ENCODE measurements around the gene MYH9.

Gene MYH9

DNA sequence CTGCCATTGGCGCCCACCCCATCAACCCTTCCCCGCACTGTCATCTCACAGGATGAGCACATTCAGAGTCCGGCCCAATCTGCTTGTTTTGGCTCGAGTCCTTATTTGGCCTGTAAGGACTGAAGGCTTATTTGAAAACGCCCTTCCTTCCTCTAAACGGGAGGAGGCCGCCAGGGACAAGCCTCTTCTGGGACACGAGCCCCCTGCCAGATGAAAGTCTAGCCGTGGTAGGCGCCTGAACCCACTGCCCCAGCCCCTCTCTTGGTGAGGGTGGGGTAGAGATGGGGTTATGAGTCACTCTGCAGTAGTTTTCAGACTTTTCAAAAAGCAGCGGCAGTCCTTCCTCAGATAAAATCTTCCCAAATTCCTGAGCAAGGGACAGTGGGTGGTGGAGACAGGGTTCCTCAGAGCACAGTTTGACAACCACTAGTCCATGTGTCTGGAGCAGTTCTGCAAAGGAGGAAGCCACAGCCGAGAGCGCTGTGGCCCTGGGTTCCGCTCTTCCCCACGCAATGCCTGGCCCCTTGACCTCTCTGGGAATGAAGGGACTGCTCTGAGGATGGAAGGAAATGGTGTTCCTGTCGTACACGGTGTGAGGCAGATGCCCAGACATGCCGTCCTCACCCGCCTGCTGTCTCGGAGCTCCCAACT is 57.0 kb downstream of the MYH9 start:
- no peak for DNase-seq (ENCODE audit: low spot score)

DNA sequence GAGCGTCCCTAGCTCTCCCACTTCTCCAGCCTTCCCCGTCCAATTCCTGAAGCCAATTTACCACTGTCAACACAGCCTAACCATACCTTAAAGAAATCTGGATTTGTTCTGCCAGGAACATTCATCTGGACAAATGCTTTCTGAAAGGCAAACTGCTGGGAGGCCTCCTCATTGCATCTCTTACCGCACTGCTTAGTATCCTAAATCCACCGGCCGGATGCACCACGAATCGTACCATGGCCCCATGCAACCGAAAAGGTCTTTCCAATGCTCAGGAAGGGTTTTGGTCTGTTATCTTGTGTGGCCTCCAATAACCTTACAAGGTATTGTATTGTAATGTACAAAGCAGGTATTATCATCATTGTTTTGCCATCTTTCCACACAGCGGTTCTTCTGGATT is 57.6 kb downstream of the MYH9 start:
- no peak for DNase-seq (ENCODE audit: low spot score)

DNA sequence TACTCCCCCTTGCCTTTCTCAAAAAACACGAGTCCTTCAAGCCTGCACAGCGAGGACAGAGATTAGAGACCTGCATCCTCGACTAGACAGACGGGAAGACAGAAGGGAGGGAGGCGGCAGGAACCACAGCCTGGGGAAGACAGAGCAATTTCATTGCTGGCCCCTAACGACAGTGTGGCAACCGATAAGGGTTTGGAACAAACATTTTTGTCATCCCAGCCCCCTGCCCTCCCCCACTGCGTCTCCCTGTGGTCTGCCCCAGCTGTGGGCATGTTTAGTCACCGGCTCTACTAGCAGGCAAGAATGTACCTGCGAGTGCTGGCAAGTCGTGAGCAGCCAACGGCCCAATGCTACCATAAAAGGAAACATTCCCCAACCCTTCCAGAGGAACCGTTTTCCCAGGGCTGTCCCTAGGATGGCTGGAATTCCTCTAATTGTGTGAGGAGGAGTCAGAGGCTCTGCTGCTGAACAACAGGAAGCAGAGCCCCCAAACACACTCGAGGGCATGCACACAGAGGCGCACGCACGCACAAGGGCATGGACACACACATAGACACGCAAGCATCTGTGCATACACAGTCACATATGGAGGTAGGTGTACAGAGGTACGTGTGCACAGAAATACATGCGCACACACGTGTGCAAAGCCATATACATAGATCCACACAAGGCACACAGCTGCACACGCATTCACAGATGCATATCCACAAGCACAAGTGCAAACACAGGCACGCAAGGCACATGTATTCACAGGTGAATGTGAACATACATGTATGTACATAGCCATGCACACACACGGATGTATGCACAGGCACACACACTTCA is 58.3 kb downstream of the MYH9 start:
- DNase-seq (ENCODE audit: low spot score), result peak; percentile 99

DNA sequence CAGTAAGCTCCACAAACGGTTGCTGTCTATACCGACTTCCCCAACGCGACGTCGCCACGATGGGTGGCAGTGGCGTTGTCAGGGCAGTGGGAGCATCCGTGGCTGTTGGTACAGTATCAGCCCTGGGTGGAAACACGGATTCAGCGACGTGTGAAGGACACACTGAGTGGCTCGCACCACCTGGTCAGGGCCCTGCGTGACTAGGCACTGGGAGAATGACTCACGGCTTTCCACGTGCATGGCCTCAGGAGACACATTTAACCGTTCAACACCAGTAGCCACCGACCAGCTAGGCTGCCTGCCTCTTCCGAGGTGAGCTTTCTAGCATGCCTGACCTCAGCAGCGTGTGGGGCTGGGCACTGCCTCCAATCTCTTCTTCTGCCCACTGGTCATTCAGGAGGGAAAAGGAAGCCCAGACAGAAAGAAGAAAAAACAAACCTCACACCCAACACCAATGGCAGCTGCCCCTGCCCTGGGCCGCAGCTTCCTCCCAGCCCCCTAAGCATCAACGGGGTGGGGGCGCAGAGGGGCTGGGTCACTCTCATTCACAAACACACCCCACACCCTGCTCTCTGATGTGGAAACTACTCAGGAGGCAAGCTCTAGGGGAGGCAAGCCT is 59.0 kb downstream of the MYH9 start:
- peak; percentile 83 for DNase-seq (ENCODE audit: low spot score)

DNA sequence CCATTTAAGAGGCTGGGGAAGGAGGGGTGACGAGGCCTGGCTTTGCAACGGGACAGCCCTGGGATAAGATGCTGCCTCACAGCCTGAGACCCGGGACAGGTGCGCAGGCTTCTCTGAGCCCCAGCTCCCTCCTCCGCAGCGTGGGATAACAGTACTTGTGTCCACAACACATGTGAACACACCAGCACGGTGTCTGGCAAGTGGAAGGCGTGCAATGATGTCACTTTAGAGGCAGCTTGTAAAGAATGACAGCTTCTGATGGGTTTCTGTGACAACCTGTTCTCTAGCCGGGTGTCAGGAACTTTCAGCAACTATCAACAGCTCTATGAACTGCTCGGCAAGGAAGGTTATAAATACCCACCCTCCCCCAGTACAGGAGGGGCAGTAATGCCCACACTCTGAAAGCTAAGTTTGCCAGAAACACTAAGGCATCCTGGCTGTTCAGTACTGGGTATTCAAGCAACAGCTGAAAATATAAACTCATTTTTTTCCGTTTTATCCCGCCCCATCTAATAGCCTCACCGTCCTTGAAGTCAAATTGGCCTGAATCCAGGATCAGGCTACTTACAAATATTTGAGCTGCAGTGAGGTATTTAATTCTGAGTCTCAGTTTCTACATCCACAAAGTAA is 59.7 kb downstream of the MYH9 start:
- DNase-seq (ENCODE audit: low spot score), result no peak

DNA sequence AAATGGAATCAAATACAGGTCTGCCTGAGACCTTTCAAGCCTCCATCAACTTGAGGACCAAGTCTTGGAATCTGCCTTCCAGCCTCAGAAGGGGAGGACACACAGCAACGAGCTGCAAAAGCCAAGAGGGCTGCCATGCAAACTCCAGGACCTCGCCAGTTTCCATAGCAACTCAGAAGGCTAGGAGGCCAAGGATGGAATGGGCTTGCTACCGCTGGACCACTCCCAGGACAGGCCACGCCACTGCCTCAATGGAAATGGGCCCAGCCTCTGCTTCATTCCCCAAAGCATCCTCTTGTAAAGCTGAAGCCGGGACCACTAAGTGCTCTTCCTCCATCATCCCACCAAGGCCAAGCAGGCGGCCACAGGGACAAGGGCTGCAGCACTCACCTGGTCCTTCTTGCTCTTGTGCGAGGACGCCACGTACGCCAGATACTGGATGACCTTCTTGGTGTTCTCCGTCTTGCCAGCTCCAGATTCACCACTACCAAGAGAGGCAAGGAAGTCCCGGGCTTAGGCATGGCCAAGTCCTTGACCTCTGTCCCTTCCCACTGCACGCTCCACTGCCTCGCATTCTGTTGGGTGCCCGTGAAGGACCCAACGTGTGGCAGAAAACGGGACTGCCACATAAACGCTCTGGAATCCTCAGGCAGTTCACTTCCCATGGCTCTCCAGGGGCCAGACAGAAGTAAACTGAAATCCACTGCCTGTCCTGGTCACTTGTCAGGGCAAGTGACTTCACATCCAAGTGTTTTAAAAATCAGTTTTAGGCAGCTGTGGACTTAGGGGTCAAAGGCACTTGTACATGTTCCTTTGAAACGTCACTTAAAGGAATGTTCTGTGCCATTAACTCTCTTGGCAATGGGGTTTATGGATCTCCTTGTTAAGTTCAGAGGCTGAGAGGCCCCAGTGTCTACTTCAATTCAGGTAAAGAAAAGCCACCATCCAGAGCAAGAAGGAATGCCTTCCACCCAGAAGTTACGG is 61.3 kb downstream of the MYH9 start:
- no peak for DNase-seq (ENCODE audit: low spot score)

DNA sequence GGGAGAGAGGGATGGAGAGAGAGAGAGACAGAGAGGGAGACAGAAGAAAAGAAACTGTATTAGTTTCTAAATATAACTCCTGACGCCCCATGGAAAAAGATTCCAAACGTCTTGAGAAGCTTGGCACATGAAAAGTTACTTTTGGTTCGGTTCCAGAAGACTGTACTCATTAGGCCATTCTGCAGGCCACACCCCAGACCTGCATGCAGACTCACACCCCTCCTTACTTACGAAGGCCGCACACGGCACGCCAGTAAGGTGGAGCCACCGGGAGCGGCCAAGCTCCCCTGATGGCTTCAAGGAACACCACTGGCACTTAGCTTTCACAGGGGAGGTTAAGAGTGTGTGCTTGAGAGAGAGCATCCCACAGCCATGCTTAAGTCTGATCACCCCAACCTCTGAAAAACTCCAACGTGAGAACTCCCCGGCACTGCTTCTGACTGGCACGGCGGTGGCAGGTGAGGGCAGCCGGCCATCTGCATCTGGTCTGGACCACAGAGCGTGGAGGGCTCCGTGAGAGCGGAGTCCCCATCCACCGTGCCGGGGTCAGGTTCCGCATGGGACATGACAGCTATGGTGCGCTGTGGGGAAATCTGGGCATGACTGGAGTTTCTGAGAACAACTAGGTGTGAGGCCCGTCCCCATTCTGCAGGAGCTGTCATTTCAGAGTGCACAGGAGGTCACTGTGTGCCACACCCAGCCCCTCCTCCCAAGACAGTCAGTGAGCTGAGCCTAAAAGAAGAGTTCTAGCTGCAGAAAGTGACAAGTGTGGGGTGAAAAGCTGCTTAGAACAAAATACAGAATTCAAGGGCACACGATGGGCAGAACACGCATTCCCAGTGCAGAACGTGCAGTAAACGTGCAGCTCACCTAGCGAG is 62.4 kb downstream of the MYH9 start:
- DNase-seq (ENCODE audit: low spot score), result no peak

DNA sequence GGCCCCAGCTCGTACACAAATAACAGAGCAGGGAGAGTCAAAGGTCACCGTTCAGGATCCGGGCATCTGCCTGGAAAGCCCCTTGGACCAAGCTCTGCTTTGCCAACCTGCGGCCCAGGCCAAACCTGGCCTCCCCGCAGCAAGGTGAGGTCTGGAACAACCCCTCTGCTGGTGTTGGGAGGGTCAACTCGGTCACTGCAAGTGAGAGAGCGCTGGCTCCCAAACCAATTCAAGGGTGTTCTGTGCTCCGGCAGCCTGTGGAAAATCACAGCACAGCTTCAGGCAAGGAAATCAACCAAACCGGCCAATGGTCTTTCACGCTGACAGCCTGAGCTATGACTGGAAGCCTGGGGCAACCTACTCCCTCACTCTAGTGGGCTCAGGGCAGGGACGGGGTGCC is 63.4 kb downstream of the MYH9 start:
- no peak for DNase-seq (ENCODE audit: low spot score)

DNA sequence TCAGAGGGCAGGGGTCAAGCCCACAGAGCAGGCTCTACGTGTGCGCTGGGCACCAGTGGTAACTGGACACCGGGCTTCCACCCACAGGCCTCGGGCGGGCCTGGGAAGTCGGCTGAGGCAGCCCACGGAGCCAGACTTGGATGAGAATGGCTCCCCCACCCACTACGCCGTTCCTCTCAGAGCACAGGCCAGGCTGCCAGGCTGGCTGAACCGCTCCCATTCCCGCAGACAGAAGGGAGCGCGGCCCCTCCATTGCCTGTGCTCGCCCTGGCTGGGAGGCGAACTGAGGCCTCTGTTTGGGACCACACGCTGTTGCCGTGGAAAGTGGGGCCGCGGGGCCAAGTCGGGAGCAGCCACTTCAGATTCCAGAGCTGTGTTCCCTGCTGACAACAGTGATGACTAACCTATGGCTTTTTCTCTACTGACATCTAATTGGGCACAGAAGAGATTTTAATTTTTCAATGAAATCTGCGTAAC is 63.9 kb downstream of the MYH9 start:
- no peak for DNase-seq (ENCODE audit: low spot score)

DNA sequence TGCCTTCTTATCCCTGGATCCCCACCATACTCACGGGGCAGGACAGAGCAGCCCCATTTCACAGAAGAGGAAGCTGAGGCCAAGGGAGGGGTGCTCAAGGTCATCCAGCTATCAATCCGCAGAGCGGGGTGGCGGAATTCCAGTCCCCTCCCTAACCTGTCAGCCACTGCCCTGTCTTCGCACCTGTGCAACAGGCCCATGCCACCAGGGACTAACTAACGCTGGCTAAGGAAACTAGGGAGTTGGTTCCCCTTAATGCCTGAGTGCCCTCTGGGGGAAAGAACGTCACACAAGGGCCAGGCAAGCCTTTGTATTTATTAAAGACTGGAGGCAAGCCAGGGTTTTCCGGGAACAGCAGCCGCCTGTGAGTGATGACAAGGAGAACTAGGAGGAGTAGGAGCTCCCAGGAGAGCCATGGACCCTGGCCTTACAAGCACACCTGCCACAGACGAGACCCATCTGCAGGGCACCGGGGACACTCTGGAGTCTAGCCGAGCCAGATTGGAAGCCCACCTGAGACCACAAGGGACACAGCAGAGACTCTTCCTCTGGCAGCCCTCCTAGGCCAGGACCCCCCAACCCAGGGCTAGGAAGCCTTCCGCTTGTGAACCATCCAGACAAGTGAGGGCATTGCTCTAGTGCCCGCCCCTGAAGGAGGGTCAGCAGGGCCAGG is 64.4 kb downstream of the MYH9 start:
- no peak for DNase-seq (ENCODE audit: low spot score)

DNA sequence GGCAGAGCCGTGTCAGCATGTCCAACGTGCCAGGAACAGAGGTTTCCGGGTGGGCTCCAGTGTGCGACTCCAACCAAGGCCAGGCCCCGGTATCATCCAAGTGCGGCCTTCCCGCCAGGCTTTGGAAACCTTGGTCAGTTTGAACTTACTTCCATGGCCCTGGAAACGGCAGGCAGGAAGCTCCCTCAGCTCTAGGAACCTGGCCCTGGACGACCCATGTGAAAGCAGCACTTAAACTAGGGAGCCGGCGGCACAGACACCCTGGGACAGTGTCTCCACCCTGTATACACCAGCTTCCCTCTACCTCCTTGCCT is 65.2 kb downstream of the MYH9 start:
- DNase-seq (ENCODE audit: low spot score), result no peak

DNA sequence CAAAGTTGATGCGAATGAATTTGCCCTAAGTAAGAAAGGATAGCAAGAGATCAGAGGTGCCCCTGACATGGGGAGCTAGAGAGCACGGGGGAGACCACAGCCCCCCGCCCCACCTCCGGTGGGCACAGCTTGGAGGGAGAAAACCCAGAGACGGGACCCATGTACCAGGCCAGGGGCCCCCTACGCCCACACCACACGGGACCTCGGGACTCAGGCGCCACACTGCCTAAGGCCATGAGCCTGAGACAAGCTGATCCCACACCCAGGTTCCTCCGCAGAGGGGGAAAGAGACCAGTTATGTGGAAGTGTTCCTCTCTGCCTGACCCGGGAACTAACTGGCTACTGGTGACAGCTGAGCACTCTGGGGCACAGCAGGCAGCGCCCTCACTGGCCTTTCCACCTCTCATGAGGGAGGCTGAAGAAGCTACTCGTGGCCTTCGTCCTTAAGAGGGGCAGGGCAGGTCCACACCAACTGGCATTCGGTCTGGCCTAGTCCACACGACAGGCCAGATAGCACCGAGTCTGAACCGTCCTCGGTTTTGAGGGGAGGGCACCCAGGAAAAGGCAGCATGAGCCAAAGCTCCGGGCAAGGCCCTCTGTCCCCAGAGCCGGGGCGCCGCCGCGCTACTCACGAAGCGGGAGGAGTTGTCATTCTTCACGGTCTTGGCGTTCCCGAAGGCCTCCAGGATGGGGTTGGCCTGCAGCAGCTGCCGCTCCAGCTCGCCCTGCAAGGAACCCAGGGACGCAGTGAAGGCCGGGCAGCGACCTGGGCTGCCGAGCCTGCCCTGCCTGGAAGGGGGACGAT is 65.8 kb downstream of the MYH9 start:
- DNase-seq (ENCODE audit: low spot score), result no peak

DNA sequence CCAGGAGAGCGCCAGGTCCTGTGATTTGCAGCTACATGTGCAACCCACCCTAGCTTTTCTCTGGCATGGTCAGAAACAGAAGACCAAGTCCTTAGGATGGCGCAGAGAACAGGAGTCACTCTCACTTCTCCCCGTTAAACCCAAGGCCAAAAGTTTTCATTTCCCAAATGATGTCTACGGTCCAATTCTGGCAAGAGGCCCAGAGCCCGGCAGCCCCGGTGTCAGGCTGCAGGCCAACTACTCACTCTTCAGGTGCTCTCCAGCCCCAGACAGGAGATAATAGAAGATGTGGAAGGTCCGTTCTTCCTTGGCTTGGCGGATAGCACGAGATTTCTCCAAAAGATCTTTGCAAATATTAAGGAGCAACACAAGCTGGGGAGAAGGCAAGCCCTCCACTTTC is 67.2 kb downstream of the MYH9 start:
- no peak for DNase-seq (ENCODE audit: low spot score)

DNA sequence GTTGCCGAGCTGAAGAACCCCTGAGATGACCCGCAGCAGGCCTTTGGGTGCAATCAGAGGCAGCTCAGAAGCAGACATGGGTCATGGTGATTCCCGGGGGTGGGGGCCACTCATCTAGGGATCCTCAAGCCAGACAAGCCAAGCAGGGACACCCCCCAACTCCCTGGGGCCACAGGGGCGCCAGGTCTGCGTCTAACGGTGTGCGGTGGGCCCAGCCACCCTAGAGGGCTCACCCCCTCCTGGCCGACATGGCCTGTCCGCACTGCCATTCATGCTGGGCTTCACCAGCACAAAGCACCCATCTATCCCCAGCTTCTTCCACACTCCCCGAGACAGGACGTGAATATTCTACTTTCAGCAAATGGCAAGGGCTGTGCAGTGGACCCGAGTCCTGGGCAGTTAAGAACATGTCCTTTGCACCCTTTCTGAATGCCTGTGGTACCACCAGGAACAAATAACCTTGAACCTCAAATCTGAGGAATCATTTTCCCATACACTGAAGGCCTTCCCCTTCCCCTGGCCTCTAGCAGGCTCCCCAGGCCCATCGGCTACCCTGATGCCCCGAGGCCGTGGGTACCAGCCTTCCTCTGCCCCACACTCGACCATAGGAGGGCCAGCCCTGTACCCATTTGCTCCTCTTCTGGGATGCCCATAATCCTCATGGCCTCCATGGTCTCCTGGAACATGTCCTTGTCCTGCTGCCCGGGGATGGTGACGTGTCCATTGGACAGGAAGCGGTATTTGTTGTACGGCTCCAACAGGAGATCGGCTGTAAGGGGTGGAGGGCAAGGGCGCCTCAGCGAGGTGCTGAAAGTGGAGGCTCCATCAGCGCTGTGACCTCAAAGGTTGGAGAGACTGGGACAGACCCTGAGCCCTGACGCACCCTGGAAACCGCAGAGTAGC is 67.9 kb downstream of the MYH9 start:
- no peak for DNase-seq (ENCODE audit: low spot score)

DNA sequence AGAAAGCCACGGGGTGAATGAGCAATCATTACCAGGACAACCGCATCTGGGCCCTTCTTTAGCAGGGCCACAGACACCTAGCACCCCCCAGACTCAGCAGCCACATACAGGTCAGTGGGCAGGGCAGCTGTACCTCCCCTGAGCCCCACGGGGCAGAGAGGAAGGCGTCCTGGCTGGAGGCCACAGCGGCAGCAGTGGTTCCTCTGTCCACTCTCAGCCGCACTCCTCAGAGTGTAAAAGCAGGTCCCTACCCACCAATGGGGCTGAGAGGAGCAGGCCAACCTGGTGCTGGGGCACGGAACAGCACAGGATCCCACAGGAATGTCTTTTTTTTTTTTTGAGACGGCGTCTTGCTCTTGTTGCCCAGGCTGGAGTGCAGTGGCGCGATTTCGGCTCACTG is 69.3 kb downstream of the MYH9 start:
- DNase-seq (ENCODE audit: low spot score), result no peak

DNA sequence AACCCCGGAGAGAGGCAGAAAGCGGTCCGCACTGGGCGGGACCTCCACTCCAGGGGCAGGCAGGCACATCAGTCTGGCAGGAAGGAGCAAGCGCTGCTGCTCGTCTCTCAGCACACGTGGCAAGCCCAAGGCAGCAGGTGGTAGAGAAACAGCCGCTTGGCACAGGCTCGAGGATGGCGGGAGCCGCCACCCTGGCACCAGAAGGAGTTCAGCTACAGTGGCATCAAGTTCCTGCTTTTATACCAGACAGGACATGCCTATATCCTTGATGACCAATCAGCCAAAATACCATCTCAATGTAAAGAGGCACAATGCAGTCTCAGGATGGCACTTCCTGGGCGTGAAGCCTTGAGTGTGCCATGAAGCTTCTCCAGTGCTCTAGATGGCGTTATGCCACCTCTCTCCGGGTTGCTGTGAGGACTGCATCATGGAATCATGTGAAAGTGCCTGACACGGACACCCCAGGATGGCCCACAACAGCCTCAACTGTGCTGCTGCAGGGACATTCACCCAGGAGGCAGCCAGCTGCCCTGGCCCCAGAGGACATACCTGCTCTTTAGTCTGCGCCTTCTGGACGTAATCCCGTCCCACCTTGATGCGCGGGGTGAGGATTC is 70.0 kb downstream of the MYH9 start:
- DNase-seq (ENCODE audit: low spot score), result no peak

DNA sequence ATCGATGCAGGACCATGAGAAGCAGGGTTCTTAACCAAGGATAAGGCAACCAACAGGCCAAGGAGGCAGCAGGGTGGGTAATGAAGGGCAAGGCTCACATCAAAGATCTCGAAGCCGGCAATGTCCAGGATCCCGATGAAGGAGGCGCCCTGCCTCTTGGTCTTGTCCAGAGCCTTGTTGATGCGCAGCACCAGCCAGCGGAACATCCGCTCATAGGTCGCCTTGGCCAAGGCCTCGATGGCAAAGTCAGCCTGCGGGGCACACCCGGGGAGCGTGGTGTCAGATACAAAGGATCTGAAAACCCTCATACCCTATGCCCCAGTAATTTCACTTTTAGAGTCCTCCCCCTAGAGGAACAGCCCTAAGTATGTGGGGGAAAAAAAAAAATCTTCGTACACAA is 71.3 kb downstream of the MYH9 start:
- no peak for DNase-seq (ENCODE audit: low spot score)

DNA sequence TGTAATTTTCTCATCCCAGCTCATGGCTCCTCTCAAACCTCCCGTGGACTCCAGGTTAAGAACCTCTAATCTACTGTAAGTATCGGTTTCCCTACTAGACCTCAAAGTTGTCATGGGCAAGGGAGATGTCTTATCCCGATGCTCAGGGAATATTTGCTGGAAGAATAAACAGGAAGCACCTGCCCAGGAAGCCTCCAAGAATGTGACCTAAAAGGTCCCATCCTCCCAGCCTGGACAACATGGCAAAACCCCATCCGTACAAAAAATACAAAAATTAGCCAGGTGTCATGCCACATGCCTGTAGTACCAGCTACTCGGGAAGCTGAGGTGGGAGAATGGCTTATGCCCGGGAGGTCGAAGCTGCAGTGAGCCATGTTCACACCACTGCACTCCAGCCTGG is 72.4 kb downstream of the MYH9 start:
- DNase-seq (ENCODE audit: low spot score), result no peak

Measured in SW480 (cell line).